Keratinocyte (primary cell): ENCODE results near the gene DYNAP.

ENCODE experiments used
- CTCF ChIP-seq, 3 experiments: IDR thresholded peaks in 1 of 3; conservative IDR thresholded peaks in 1 of 3; optimal IDR thresholded peaks in 1 of 3; 2 replicates in 2 of 3; 3 replicates in 1 of 3; pipeline versions ENCODE3 to v1.5.1; 2011; ENCODE audit warnings: low read length in 3 of 3, mild to moderate bottlenecking in 3 of 3, moderate library complexity in 2 of 3, control low read depth in 1 of 3, inconsistent platforms in 1 of 3; ENCODE audit not compliant: insufficient read depth in 2 of 3; ENCODE audit errors: extremely low read depth in 1 of 3
- EZH2 ChIP-seq: IDR thresholded peaks from one replicate; pipeline ENCODE4 v1.6.1; 2012; ENCODE audit warnings: inconsistent platforms, mild to moderate bottlenecking, low read length, moderate library complexity

GRCh38 chr18:54622084-54622483, 31.0 kb downstream of the DYNAP start:
- TF ChIP-seq CTCF (optimal IDR thresholded peaks at IDR 0.05 in 1 of 3, IDR thresholded peaks at IDR 0.05 in 1 of 3, conservative IDR thresholded peaks at IDR 0.05 in 1 of 3; ENCODE audit: extremely low read depth in 1 of 3, insufficient read depth in 2 of 3, low read length in 3 of 3): peak in 1 of 3 experiments; percentile 24
- TF ChIP-seq EZH2: no peak
